ENCODE data around the gene CNP.

CNP gene

GRCh38 chr17:41967141-41967920 is 736 bp downstream of the CNP start:
- peak; percentile 32 for DNase-seq
- in situ Hi-C loops (cut with HindIII; ENCODE audit: low pct_ligation_motif_present, low pct_unique_long_range_greater_than_20kb, low sequenced_read_pairs), result loop anchor here (25.0 kb wide), 1 partner anchor 145 kb away; the partner anchor contains the start of genes DHX58, HSPB9 and KAT2A

GRCh38 chr17:41967921-41968578 is 1.5 kb downstream of the CNP start:
- in situ Hi-C loops (cut with HindIII; ENCODE audit: low pct_ligation_motif_present, low pct_unique_long_range_greater_than_20kb, low sequenced_read_pairs), result loop anchor here (25.0 kb wide), 1 partner anchor 144 kb away; the partner anchor contains the start of genes DHX58, HSPB9 and KAT2A
- DNase-seq, result no peak

- DNase-seq, result no peak
- in situ Hi-C loops (cut with HindIII; ENCODE audit: low pct_ligation_motif_present, low pct_unique_long_range_greater_than_20kb, low sequenced_read_pairs), result loop anchor here (25.0 kb wide), 1 partner anchor 144 kb away; the partner anchor contains the start of genes DHX58, HSPB9 and KAT2A
These were observed 2.1 kb downstream of the CNP start for GRCh38 chr17:41968676-41969075.

- no peak for DNase-seq
- in situ Hi-C loops (cut with HindIII; ENCODE audit: low pct_ligation_motif_present, low pct_unique_long_range_greater_than_20kb, low sequenced_read_pairs), result loop anchor here (25.0 kb wide), 1 partner anchor 141 kb away; the partner anchor contains the start of genes DHX58, HSPB9 and KAT2A
These were observed 4.3 kb downstream of the CNP start for GRCh38 chr17:41970901-41971331.

GRCh38 chr17:41971721-41972523 is 5.3 kb downstream of the CNP start:
- DNase-seq, result no peak
- in situ Hi-C loops (cut with HindIII; ENCODE audit: low pct_ligation_motif_present, low pct_unique_long_range_greater_than_20kb, low sequenced_read_pairs), result loop anchor here (25.0 kb wide), 1 partner anchor 140 kb away; the partner anchor contains the start of genes DHX58, HSPB9 and KAT2A

GRCh38 chr17:41972571-41973407 is 6.2 kb downstream of the CNP start:
- in situ Hi-C loops (cut with HindIII; ENCODE audit: low pct_ligation_motif_present, low pct_unique_long_range_greater_than_20kb, low sequenced_read_pairs), result loop anchor here (25.0 kb wide), 1 partner anchor 140 kb away; the partner anchor contains the start of genes DHX58, HSPB9 and KAT2A

GRCh38 chr17:41973408-41973811 is 6.8 kb downstream of the CNP start:
- in situ Hi-C loops (cut with HindIII; ENCODE audit: low pct_ligation_motif_present, low pct_unique_long_range_greater_than_20kb, low sequenced_read_pairs), result loop anchor here (25.0 kb wide), 1 partner anchor 139 kb away; the partner anchor contains the start of genes DHX58, HSPB9 and KAT2A
- no peak for DNase-seq

More at GRCh38 chr17:41972571-41973407, 6.2 kb downstream of the CNP start:
- DNase-seq, result no peak

- in situ Hi-C loops (cut with HindIII; ENCODE audit: low pct_ligation_motif_present, low pct_unique_long_range_greater_than_20kb, low sequenced_read_pairs), result loop anchor here (25.0 kb wide), 1 partner anchor 138 kb away; the partner anchor contains the start of genes DHX58, HSPB9 and KAT2A
- no peak for DNase-seq
These were observed 7.4 kb downstream of the CNP start for GRCh38 chr17:41974031-41974430.

- in situ Hi-C loops (cut with HindIII; ENCODE audit: low pct_ligation_motif_present, low pct_unique_long_range_greater_than_20kb, low sequenced_read_pairs), result loop anchor here (25.0 kb wide), 1 partner anchor 138 kb away; the partner anchor contains the start of genes DHX58, HSPB9 and KAT2A
- no peak for DNase-seq
These were observed 8.1 kb downstream of the CNP start for GRCh38 chr17:41974658-41975057.

- no peak for DNase-seq
- in situ Hi-C loops (cut with HindIII; ENCODE audit: low pct_ligation_motif_present, low pct_unique_long_range_greater_than_20kb, low sequenced_read_pairs), result no loop called here
These were observed 8.8 kb downstream of the CNP start for GRCh38 chr17:41975099-41976083.

- no peak for DNase-seq
- in situ Hi-C loops (cut with HindIII; ENCODE audit: low pct_ligation_motif_present, low pct_unique_long_range_greater_than_20kb, low sequenced_read_pairs), result no loop called here
These were observed 9.7 kb downstream of the CNP start for GRCh38 chr17:41976142-41976768.

- in situ Hi-C loops (cut with HindIII; ENCODE audit: low pct_ligation_motif_present, low pct_unique_long_range_greater_than_20kb, low sequenced_read_pairs), result no loop called here
These were observed 11.4 kb downstream of the CNP start for GRCh38 chr17:41977991-41978390.

GRCh38 chr17:41982026-41982760 is 15.6 kb downstream of the CNP start:
- in situ Hi-C loops (cut with HindIII; ENCODE audit: low pct_ligation_motif_present, low pct_unique_long_range_greater_than_20kb, low sequenced_read_pairs), result no loop called here
- no peak for DNase-seq

More at GRCh38 chr17:41977991-41978390, 11.4 kb downstream of the CNP start:
- DNase-seq, result no peak

- in situ Hi-C loops (cut with HindIII; ENCODE audit: low pct_ligation_motif_present, low pct_unique_long_range_greater_than_20kb, low sequenced_read_pairs), result no loop called here
- no peak for DNase-seq
These were observed 17.9 kb downstream of the CNP start for GRCh38 chr17:41984454-41984853.

- no peak for DNase-seq
- in situ Hi-C loops (cut with HindIII; ENCODE audit: low pct_ligation_motif_present, low pct_unique_long_range_greater_than_20kb, low sequenced_read_pairs), result no loop called here
These were observed 19.3 kb downstream of the CNP start for GRCh38 chr17:41985919-41986318.
